ENCODE data around the gene TP63. TPM values are rescaled to one million over a fixed set of nuclear protein-coding genes. Genes with fewer than 3 reads are reported as not detected.
A peak's percentile ranks its signal among the peaks of the same experiment; 100 is the strongest.

Gene TP63
- polyA plus RNA-seq, 2 of the 4 experiments (the other 2 are of a cell fraction), result 1.5 to 5.4 TPM

- TF ChIP-seq MAX (IDR thresholded peaks at IDR 0.05) (no peak), HES2 (IDR thresholded peaks at IDR 0.05) (no peak), HOXB5 (CRISPR knock-in tag; IDR thresholded peaks at IDR 0.05) (no peak), ELK1 (IDR thresholded peaks at IDR 0.05; ENCODE audit: low read depth, low read length) (no peak), CBX8 (IDR thresholded peaks at IDR 0.05) (no peak), EHF (CRISPR knock-in tag; IDR thresholded peaks at IDR 0.05) (no peak), MAZ (IDR thresholded peaks at IDR 0.05; ENCODE audit: borderline replicate concordance, low read depth, low read length) (no peak), EP300 (IDR thresholded peaks at IDR 0.05) (no peak)
These were observed 311.8 kb downstream of the TP63 start (continued) for GRCh38 chr3:189942948-189943347.

DNA sequence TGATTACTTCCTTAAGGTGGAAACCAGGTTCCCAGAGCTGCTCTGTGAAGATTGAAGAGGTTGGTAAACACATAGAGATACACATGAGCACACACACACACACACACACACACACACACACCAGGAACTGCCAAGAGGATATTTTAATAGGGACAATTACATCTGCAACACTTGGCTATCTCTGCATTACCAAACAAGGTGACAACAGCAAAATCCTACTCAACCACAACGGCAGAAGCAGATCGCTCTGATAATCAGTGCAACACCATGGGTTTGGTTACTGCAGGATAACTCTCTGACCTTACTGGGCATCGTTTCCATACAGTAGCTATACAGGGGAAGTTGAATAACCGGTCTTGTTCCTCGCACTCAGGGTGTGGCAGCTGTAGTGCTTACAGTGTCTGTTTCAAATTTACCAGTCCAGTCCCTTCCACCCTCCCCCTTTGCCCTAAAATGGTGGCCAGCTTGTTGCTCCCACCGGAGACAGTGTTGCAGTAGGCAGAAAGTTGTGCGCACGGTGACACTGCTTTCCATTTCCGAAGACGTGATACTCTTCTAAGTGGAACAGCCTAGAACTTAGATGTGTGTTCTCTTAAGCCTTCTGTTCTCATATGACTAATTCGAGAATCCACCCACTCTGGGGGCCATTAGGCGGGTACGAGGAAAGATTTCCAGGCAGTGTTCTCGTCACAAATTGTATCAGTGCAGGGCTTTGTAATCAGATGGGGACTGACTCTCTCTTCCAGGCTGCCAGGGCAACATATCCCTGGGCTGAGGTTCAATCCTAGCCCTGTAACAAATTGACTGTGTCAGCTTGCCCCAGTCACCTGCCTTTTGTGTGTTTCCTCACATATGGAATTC is 313.3 kb downstream of the TP63 start:
- peak overlapping the region; percentile 58 to 84; a peak in 5 of 6 replicates for H3K27ac ChIP-seq
- WGBS (ENCODE audit: missing lambda C conversion rate), result 93% methylated on average over 14 of the region's 14 CpGs
- FAIRE-seq, result no peak
- DNase-seq (ENCODE audit: low read depth in 1 of 2, low spot score in 1 of 2), result no peak
- TF ChIP-seq GATA3 (IDR thresholded peaks at IDR 0.05; ENCODE audit: borderline replicate concordance), result no peak
- no peak for TF ChIP-seq TP53 (CRISPR knock-in tag; IDR thresholded peaks at IDR 0.05)
- TF ChIP-seq EHF (CRISPR knock-in tag; IDR thresholded peaks at IDR 0.05), result no peak
- TF ChIP-seq, protein P1, sequence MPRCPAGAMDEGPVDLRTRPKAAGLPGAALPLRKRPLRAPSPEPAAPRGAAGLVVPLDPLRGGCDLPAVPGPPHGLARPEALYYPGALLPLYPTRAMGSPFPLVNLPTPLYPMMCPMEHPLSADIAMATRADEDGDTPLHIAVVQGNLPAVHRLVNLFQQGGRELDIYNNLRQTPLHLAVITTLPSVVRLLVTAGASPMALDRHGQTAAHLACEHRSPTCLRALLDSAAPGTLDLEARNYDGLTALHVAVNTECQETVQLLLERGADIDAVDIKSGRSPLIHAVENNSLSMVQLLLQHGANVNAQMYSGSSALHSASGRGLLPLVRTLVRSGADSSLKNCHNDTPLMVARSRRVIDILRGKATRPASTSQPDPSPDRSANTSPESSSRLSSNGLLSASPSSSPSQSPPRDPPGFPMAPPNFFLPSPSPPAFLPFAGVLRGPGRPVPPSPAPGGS (IDR thresholded peaks at IDR 0.05), result no peak
- TF ChIP-seq MAZ (IDR thresholded peaks at IDR 0.05; ENCODE audit: borderline replicate concordance, low read depth, low read length), result no peak
- no peak for TF ChIP-seq USF2 (IDR thresholded peaks at IDR 0.05)
- TF ChIP-seq POLR2AphosphoS2 (conservative IDR thresholded peaks at IDR 0.05; ENCODE audit: low read length), result no peak
- ChIA-PET POLR2A (no interaction called here), CTCF (interaction anchor here (0.7 kb wide), 1 partner anchor 52 kb away, joined by 3 read pairs; no protein-coding TSS in a partner anchor)
- no peak for ATAC-seq
- H3K4me3 ChIP-seq, result no peak overlapping the region
- H3K4me1 ChIP-seq, result peaks cover 31% of the 10 kb centered on the region
- H3K9me3 ChIP-seq, result no peaks in the 10 kb centered on the region
- H3K4me2 ChIP-seq, result no peak overlapping the region

- FAIRE-seq (no peak), DNase-seq (ENCODE audit: low read depth in 1 of 2, low spot score in 1 of 2) (no peak), ATAC-seq (no peak)
- ChIA-PET POLR2A (no interaction called here), CTCF (interaction anchor here (0.8 kb wide), 1 partner anchor 10 kb away, joined by 3 read pairs; no protein-coding TSS in a partner anchor)
- H3K9me3 ChIP-seq, result no peaks in the 10 kb centered on the region
- no peak overlapping the region for H3K4me2 ChIP-seq
- H3K4me3 ChIP-seq, result no peak overlapping the region
- H3K4me1 ChIP-seq, result peaks cover 24% of the 10 kb centered on the region
- 95% methylated on average over 6 of the region's 6 CpGs for WGBS (ENCODE audit: missing lambda C conversion rate)
- H3K27ac ChIP-seq, result peak overlapping the region; percentile 68 to 72; a peak in 5 of 6 replicates
- TF ChIP-seq REST (IDR thresholded peaks at IDR 0.05), result peak; percentile 54
- TF ChIP-seq, protein P2, sequence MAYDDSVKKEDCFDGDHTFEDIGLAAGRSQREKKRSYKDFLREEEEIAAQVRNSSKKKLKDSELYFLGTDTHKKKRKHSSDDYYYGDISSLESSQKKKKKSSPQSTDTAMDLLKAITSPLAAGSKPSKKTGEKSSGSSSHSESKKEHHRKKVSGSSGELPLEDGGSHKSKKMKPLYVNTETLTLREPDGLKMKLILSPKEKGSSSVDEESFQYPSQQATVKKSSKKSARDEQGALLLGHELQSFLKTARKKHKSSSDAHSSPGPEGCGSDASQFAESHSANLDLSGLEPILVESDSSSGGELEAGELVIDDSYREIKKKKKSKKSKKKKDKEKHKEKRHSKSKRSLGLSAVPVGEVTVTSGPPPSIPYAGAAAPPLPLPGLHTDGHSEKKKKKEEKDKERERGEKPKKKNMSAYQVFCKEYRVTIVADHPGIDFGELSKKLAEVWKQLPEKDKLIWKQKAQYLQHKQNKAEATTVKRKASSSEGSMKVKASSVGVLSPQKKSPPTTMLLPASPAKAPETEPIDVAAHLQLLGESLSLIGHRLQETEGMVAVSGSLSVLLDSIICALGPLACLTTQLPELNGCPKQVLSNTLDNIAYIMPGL (CRISPR knock-in tag; IDR thresholded peaks at IDR 0.05; ENCODE audit: borderline replicate concordance), result no peak
- no peak for TF ChIP-seq PHF8 (IDR thresholded peaks at IDR 0.05; ENCODE audit: borderline replicate concordance, low read depth)
- TF ChIP-seq HDAC2 (IDR thresholded peaks at IDR 0.05), result no peak
These were observed 314.9 kb downstream of the TP63 start for GRCh38 chr3:189945935-189946709.

Measured in A549 (cell line).